DMS 273 treated with DMSO at 0.1 percent for 48 hours (cell line): Measurements from ENCODE around the gene RIMKLA.
A peak's percentile ranks its signal among the peaks of the same experiment; 100 is the strongest.

Source experiments
- DNase-seq: peaks from one replicate; lab custom pipeline; 2025; lab: John Stamatoyannopoulos, UW

Gene RIMKLA

GRCh38 chr1:42430286-42431135 lies 49.9 kb downstream of the RIMKLA start:
- DNase-seq: no peak

GRCh38 chr1:42431514-42431913 lies 50.9 kb downstream of the RIMKLA start:
- DNase-seq: no peak

GRCh38 chr1:42432714-42433113 lies 52.1 kb downstream of the RIMKLA start:
- no peak for DNase-seq

DNA sequence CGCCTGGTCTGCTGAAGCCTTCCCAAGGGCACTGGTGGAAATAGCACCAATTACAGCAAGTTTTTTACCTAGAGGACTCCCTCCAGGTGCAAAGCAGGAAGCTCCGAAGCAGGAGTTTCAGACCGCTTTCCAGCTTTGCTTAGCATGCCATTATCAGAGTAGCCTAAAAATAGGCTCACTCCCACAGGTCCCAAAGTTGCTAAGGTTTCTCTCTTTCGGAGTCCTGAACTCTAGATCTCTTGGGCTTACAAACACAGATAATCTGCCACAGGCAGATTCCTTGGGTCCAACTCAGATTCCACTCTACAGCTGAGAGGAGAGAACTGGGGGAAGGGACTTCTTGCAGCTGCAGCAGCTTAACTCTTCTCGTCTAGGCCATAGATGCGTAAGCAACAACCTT lies 52.8 kb downstream of the RIMKLA start:
- DNase-seq: no peak

GRCh38 chr1:42434340-42434739 lies 53.7 kb downstream of the RIMKLA start:
- no peak for DNase-seq

DNA sequence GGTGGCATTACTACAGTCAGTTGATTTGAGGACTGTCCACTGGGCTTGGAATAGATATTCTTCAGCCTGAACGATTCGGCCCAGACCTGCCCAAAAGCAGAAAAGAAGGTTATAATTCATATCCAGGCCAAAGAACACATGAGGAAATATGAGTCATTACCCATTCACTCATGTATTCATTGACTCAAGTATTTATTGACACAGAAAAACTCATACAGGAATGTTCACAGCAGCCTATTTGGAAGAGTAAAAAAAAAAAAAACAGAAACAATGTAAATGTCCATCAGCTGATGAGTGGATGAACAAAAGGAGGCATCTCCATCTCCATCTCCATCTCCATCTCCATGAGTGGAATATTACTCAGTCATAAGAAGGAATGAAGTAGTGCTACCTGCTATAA lies 59.3 kb downstream of the RIMKLA start:
- no peak for DNase-seq

DNA sequence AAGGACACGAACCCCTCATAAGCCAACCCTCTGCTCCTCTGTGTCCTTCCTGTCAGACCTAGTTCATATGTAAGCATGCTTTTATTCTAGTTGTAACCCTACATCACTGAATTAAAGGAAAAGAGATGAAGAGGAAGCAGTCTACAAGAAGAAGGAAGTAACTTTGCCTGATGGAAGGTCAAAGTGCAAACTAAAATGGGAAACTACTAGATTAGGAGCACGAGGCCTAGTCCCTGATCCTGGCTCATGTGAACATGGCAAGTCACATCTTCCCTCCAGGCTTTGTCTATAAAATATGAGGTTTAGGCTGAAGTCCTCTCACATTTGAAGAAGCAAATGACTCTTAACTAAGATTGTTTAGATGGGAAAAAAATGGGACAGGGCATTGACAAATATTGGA lies 62.1 kb downstream of the RIMKLA start:
- DNase-seq: no peak

DNA sequence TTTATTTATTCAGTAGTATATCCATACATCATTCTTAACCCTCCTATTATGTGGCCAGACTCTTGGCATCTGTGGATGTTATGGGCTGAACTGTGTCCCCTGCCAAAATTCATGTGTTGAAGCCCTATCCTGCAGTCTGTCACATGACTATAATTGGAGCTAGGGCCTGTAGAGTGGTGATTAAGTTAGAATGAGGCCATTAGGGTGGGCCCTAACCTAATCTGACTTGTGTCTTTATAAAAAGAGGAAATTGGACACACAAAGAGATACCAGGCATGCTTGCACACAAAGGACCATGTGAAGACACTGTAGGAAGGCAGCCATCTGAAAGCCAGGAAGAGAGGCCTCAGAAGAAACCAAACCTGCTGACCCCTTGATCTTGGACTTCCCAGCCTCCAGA lies 68.7 kb downstream of the RIMKLA start:
- no peak for DNase-seq

GRCh38 chr1:42450061-42450460 lies 69.5 kb downstream of the RIMKLA start:
- DNase-seq: no peak

DNA sequence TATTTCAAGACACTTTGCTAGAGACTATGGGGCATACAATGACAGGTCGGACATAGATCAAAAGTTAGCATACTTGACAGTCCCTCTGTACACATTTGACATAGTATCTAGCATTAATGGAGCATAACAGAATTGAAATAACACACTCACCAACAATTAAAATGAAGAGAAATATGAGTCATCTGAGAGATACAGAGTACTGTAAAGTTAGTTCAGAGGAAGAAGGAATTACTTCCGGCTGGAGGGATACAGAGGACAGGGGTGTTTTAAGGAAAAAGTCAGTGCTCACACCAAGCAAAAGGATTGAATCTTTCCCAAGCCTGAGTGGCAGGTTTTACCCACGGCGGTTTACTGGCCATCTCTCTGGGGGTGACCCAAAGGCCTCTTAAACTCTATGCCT lies 72.8 kb downstream of the RIMKLA start:
- no peak for DNase-seq

GRCh38 chr1:42454403-42454802 lies 73.8 kb downstream of the RIMKLA start:
- DNase-seq: no peak

DNA sequence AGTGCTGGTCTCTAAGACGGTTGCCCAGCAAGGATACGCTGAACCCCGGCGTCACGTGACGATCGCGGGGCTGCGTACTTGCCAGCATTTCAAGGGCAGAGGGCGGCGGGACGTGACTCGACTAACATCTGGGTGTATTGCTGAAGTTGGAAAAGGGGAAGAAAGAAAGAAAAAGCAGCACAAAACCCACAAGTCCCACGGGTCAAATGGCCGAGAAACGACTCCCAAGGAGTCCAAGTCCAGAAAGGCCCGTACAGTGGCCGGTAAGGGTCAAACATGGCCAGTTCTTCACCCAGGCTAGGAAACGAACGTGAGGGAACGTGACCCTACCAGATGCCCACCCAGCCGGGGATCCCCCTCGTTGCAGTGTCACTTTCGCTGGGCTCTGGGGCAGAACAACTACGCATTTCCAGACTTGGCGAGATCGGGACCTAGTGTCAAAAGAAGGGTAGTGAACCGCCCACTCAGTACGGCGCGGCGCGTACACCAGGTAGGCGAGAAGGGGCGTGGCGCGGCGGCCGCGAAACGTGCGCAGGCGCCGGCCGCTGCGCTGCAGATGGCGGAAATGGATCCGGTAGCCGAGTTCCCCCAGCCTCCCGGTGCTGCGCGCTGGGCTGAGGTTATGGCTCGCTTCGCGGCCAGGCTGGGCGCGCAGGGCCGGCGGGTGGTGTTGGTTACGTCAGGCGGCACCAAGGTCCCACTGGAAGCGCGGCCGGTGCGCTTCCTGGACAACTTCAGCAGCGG lies 75.6 kb downstream of the RIMKLA start, which contains the start of the genes PPCS and ZMYND12:
PPCS (plus strand) TSS at position 534 of the 744 bp plus-strand sequence; CDS start at position 557, 23 bp downstream.
ZMYND12 (minus strand) TSS at position 13 of the 744 bp plus-strand sequence. CDS start 25 bp downstream, outside the sequence.
- peak; percentile 76 for DNase-seq

- DNase-seq: peak; percentile 31
Observed at GRCh38 chr1:42456754-42457089, 76.1 kb downstream of the RIMKLA start.

GRCh38 chr1:42461196-42461595 lies 80.6 kb downstream of the RIMKLA start:
- no peak for DNase-seq

- peak; percentile 99 for DNase-seq
Observed at GRCh38 chr1:42462828-42463763, 82.5 kb downstream of the RIMKLA start, which contains the start of gene CCDC30. CCDC30 (plus strand) TSS chr1:42463286; CDS start chr1:42480552, 17,266 bp downstream.

GRCh38 chr1:42463921-42464320 lies 83.3 kb downstream of the RIMKLA start:
- no peak for DNase-seq

DNA sequence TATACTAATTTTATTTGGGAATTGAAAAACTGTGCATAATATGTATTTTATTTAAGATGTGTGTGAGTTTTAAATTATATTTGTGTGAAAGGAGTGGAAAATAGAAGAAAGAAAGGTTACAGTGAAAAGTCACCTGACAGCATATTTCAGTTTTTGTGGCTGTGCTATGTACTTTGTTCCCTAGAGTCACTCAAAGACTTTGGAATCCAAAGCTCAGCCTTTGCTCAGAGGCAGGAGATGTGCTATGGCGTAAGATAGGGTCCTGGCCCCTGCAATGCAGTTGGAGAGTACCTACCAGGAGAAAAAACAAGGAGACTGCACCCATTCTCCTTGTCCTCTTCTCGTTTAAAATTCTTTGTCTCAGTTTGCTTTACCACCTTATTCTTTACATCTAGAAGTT lies 85.4 kb downstream of the RIMKLA start:
- DNase-seq: no peak

DNA sequence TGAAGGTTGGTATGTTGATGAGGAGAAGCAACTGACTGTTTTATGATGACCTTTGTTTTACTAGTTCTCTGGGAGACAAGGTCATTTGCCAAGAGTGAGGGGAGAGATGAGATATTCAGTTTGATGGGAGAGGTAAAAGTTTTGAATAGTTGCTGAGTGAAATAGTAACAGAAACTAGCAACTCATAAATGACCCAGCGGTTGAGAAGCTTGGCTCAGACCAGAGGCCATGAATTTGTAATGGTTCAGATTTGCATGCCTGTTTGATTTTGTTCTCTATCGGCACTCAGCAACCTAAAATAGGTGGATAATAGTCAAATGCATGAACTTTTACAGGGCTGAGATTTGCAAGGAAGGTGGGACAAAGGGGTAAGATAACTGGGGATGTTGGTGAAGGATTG lies 89.1 kb downstream of the RIMKLA start:
- DNase-seq: no peak
